HG03280 (cell line): ENCODE data around the gene CDH13.

ENCODE experiments used
- ATAC-seq: cut with Tn5 transposase; IDR thresholded peaks from one replicate; pipeline ENCODE4 v1.9.1; 2021; ENCODE audit warnings: mild to moderate bottlenecking, moderate library complexity; ENCODE audit not compliant: unreplicated experiment

Gene CDH13

GRCh38 chr16:83804366-83804765 lies 1177.6 kb downstream of the CDH13 start:
- no peak for ATAC-seq

DNA sequence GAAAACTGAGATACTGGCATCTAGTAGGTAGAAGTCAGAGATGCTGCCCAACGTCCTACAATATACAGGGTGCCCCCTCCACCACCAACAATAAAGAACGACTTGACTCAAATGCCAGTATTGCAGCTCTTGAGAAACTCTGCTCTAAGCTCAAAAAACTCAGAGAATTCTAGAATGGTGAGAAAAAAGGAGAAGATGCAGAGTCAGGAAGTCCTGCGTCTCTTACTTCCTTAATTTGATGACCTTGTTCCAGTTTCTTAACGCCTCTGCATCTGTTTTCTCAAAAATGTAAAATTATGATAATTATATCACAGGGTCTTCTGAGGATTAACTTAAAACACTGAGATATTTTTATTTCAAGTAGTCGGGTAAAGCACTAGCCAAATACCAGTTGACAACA lies 1179.3 kb downstream of the CDH13 start:
- no peak for ATAC-seq

DNA sequence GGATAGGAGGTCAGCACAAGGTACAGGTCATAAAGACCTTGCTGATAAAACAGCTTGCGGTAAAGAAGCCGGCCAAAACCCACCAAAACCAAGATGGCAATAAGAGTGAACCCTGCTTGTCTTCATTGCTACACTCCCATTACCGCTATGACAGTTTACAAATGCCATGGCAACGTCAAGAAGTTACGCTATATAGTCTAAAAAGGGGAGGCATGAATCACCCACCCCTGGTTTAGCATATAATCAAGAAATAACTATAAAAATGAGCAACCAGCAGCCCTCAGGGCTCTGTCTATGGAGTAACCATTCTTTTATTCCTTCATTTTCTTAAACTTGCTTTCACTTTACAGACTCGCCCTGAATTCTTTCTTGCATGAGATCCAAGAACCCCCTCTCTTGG lies 1180.0 kb downstream of the CDH13 start:
- ATAC-seq: no peak

DNA sequence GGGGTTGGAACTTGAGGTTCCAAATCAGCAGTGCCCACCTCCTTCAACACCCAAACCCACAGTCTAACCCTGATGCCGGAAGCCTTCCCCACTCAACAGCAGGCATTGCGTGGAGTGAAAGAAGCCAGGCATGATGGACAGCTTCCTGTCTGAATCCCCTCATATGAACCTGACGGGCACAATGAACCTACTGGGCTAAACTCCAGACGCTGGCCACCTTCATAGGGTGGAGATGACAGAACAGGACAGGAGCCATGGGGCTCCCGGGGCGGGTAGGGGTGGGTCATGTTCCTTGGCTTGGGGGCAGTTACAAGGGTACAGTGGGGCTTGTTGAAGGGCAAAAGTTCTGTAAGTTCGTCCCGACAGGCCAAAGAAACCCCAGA lies 1180.5 kb downstream of the CDH13 start:
- ATAC-seq: peak; percentile 10

DNA sequence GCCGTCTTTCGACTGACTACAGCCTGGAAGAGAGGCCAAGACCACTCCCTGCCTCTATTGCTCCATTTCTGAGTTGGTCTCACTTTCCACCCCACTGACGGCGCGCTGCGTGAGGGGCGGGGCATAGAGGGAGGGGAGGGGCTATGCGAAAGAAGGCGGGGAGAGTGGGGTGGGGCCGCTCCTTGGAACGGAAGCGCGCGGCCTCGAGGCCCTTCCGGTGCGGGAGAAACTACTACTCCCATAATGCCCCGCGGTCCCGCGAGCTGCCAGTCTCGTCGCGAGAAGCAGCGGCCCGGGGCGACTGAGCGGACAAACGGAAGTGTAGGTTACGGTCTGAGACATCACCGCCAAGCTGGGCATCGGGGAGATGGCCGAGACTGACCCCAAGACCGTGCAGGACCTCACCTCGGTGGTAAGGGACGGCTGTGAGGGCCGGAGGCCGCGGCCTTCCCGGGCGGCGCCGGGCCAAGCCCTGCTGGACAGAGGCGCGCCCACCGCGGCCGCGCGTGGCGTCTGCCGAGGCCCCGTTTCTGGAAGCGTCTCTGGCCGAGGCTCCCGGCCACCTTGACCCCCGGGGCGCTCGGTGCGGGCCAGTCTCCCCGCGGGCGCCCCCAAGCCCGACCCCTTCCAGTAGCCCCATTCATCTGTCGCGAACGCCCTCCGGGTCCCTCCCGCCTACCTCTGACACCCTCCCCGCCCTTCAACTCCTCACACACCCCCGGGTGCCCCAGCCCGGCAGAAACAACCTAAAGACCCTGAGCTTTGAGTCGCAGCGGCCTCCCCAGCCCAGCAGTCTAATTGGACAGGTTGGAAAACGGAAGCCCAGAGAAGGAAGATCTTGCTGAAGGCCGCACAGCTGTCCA lies 1181.2 kb downstream of the CDH13 start, which contains the start of gene HSBP1:
TSS of gene HSBP1 (plus strand) at position 269 of the 863 bp plus-strand sequence. CDS start at position 368, 99 bp downstream.
- ATAC-seq: peak; percentile 93

GRCh38 chr16:83808573-83809014 lies 1181.8 kb downstream of the CDH13 start:
- no peak for ATAC-seq

DNA sequence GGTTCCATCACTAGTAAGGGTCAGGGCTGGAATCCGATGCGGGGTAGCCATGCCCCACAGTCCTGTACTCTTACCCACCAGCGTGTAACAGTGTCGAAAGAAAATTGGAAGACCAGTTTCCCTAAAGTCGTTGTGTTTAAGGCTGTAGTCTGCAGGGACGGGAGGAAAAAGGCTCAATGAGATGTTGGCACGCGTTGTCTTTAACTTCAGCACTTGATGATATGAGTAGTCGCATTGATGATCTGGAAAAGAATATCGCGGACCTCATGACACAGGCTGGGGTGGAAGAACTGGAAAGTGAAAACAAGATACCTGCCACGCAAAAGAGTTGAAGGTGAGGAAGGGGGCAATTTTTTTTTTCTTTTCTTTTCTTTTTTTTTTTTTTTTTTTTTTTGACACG lies 1182.3 kb downstream of the CDH13 start:
- no peak for ATAC-seq

- no peak for ATAC-seq
Observed at GRCh38 chr16:83810901-83811300, 1184.1 kb downstream of the CDH13 start.

DNA sequence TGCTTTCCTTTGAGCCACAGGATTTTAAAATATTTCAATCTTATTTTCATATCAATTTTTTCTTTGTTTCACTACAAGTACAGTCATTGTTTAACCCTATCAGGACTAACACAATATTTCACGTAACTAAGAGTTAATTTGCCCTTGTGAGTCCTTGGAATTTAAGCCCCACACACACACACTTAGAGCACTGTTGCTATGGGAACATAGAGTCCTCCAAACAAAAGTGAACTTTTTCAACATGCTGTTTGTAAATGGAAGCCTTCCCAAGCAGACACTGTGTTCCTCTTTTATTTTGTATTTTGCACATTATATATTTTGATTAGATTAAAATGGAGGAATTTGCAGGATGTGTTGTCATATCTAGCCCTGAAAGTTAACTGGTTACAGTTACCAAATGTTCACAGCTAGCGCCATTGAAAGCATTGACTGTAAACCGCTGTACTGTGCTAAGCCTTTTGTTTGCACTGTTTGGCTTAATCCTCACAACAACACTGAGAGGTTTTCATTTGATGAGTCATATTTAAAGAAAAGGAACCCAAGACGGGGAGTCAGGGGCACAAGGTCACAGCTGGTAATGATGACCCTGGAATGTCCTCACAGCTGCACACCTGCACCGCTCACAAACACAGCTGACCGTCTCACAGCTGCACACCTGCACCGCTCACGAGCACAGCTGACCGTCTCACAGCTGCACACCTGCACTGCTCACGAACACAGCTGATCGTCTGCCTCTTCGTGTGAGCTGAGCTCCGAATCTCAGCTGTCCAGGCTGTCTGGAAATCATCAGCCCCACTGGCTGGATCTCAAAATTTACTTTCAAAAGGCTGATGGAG lies 1187.3 kb downstream of the CDH13 start:
- ATAC-seq: peak; percentile 79

- no peak for ATAC-seq
Observed at GRCh38 chr16:83814659-83814985, 1187.9 kb downstream of the CDH13 start.

DNA sequence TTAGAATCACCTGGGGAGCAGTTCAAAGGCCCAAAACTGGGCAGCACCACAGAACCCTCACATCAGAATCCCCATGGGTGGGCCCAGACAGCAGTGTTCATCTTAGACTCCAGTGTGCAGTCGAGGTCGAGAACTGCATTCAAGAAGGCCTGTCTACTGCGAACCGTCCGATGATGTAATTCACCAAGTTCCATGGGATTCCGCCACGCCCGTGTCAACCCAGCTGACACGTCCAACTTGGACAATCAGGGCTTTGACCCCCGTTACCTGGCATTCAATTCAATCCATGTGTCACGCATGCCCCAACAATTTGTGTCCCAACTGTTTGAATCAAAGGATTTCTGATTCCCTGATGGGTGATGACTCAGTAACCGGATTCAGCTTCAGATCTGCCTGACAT lies 1190.3 kb downstream of the CDH13 start:
- no peak for ATAC-seq

DNA sequence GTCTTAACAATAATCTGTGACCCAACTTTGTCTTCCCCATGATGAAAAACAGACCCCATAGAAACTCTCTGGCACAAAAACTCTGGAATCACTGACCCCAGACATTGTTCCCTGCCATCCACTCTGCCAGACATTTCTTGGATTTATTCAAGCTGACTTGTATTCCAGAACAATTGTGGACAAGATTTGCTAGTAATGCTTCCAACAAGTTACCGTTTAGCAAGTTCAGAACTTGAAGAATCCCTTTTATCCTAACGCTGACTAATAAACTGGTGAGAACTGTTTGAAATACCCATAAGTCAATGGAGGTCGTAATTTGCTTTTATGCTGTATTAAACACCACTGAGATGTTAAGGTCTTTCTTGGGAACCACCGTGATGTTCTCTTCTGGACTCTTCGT lies 1191.5 kb downstream of the CDH13 start:
- ATAC-seq: no peak

GRCh38 chr16:83819361-83819760 lies 1192.6 kb downstream of the CDH13 start:
- ATAC-seq: no peak

GRCh38 chr16:83826146-83826913 lies 1199.6 kb downstream of the CDH13 start:
- ATAC-seq: peak; percentile 59

- no peak for ATAC-seq
Observed at GRCh38 chr16:83830091-83830768, 1203.5 kb downstream of the CDH13 start.

DNA sequence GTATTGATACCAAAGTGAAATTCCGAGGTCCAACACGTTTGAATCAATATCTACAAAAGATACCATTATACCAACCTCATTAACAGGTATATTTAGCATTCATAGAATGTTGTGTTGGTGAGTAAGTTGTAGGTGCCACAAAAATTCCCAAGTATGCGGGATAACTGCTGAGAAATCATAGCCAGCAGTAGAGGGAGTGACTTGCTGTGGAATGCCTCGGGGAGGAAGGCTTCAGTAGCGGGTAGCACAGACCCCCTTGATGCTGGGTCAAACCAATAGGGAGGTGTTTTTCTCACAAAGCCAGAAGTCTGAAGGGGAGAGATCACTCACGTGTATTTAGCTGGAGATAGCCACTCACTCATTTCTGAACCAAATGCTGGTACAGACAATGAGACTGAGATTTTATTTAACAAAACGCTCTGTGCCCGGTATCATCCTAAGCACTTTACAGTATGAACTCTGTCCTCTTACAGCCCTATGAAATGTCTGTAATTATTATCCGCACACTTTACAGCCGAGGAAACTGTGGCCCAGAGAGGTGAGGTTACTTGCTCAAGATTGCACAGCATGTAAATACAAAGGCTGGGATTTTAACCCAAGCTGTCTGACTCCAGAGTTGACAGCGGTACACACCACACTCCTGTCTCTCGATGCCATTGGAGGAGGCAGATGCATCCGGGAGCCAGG lies 1204.1 kb downstream of the CDH13 start:
- ATAC-seq: no peak

DNA sequence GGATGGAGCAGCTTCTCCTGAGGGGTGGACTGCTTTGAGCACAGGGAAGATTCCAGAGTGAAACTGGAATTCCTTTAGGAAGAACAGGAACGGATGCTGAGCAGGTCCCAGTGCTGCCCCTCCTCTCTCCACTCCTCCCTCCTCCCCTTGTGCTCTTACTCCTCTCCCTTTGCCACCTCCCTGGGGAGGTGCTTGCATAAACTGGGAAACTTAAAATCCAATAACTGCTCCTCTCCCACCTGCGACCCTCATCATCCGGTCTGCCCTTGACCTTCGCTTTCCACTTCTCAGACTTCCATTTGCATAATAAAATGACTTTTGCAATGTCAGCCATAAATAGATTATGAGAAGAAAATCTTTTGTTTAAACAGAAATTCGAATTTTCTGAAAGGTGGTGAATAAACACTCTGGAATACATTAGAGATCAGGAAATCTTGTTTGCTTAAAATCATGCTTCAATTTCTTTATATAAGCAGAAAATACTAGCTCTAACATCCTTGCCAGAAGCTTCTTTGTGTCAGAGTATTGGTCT lies 1204.8 kb downstream of the CDH13 start:
- ATAC-seq: no peak

- ATAC-seq: no peak
Observed at GRCh38 chr16:83833921-83834320, 1207.2 kb downstream of the CDH13 start.

- ATAC-seq: no peak
Observed at GRCh38 chr16:83835586-83836566, 1209.1 kb downstream of the CDH13 start.
